ENCODE results near the gene GALNT13.

DNA sequence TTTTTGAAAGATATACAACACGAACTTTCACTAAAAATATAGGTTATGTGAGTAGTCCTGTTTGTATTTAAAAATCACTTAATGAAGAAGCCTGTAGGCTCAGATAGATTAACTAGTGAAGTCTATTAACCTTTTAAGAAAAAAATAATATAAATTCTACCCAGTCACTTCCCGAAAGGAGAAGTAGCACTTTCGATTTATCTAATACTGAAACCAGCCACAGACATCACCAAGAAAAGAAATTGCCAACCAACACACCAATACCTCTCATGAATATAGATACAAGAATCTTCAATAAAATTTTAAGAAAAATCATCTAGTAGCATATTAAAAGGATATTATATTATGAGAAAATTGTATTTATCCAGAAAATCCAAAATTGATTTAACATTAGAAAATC, 160.5 kb downstream of the GALNT13 start:
- TF ChIP-seq, protein P1, sequence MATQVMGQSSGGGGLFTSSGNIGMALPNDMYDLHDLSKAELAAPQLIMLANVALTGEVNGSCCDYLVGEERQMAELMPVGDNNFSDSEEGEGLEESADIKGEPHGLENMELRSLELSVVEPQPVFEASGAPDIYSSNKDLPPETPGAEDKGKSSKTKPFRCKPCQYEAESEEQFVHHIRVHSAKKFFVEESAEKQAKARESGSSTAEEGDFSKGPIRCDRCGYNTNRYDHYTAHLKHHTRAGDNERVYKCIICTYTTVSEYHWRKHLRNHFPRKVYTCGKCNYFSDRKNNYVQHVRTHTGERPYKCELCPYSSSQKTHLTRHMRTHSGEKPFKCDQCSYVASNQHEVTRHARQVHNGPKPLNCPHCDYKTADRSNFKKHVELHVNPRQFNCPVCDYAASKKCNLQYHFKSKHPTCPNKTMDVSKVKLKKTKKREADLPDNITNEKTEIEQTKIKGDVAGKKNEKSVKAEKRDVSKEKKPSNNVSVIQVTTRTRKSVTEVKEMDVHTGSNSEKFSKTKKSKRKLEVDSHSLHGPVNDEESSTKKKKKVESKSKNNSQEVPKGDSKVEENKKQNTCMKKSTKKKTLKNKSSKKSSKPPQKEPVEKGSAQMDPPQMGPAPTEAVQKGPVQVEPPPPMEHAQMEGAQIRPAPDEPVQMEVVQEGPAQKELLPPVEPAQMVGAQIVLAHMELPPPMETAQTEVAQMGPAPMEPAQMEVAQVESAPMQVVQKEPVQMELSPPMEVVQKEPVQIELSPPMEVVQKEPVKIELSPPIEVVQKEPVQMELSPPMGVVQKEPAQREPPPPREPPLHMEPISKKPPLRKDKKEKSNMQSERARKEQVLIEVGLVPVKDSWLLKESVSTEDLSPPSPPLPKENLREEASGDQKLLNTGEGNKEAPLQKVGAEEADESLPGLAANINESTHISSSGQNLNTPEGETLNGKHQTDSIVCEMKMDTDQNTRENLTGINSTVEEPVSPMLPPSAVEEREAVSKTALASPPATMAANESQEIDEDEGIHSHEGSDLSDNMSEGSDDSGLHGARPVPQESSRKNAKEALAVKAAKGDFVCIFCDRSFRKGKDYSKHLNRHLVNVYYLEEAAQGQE (IDR thresholded peaks at IDR 0.05; ENCODE audit: insufficient read depth in 1 of 2, low read depth in 2 of 2, low read length in 2 of 2) = no peak
- no peak for TF ChIP-seq POLR2AphosphoS5 (IDR thresholded peaks at IDR 0.05; ENCODE audit: low read depth, low read length)
- TF ChIP-seq TAF1 (IDR thresholded peaks at IDR 0.05; ENCODE audit: borderline replicate concordance, insufficient read depth, low read length) = no peak

Measured in PFSK-1 (cell line).